ENCODE data around the gene INPP4B. TPM values are rescaled to one million over a fixed set of nuclear protein-coding genes. Genes with fewer than 3 reads are reported as not detected.

Gene INPP4B
- total RNA-seq, 1 donor from 2014 or later: 32.7 TPM

- intact Hi-C loops (cut with DNase I): no loop called here
- no peak overlapping the region for H3K27ac ChIP-seq
- no peak for TF ChIP-seq CTCF (IDR thresholded peaks at IDR 0.05)
- H3K27me3 ChIP-seq: no peaks in the 10 kb centered on the region
- H3K4me3 ChIP-seq: no peak overlapping the region
- no peaks in the 10 kb centered on the region for H3K36me3 ChIP-seq
- no peaks in the 10 kb centered on the region for H3K4me1 ChIP-seq
- no peak for DNase-seq (ENCODE audit: low spot score in 2 of 2)
- H3K9me3 ChIP-seq: no peaks in the 10 kb centered on the region
Observed at GRCh38 chr4:142858446-142858845, 12.3 kb upstream of the INPP4B start.

- no peak for TF ChIP-seq CTCF (IDR thresholded peaks at IDR 0.05)
- Histone ChIP-seq H3K27ac (no peak overlapping the region), H3K36me3 (no peaks in the 10 kb centered on the region), H3K4me1 (no peaks in the 10 kb centered on the region), H3K27me3 (no peaks in the 10 kb centered on the region), H3K4me3 (no peak overlapping the region), H3K9me3 (no peaks in the 10 kb centered on the region)
- no peak for DNase-seq (ENCODE audit: low spot score in 2 of 2)
- intact Hi-C loops (cut with DNase I): no loop called here
Observed at GRCh38 chr4:142856576-142856975, 10.5 kb upstream of the INPP4B start.

- Histone ChIP-seq H3K27me3 (no peaks in the 10 kb centered on the region), H3K36me3 (no peaks in the 10 kb centered on the region), H3K27ac (no peak overlapping the region), H3K4me1 (peaks cover 0 to 5% of the 10 kb centered on the region in 2 donors), H3K9me3 (no peaks in the 10 kb centered on the region), H3K4me3 (no peak overlapping the region)
- no peak for DNase-seq (ENCODE audit: low spot score in 2 of 2)
- intact Hi-C loops (cut with DNase I): no loop called here
- peak in 1 of 3 experiments; percentile 14 for TF ChIP-seq CTCF (IDR thresholded peaks at IDR 0.05)
Observed at GRCh38 chr4:142850478-142850877, 4.4 kb upstream of the INPP4B start.

GRCh38 chr4:142846729-142847596 lies 862 bp upstream of the INPP4B start:
- H3K27me3 ChIP-seq: no peaks in the 10 kb centered on the region
- intact Hi-C loops (cut with DNase I): loop anchor here (2.0 to 10.0 kb wide), 3 partner anchors 28 to 1202 kb away; no protein-coding TSS in a partner anchor
- peaks cover 0 to 5% of the 10 kb centered on the region in 2 donors for H3K4me1 ChIP-seq
- DNase-seq (ENCODE audit: low spot score in 2 of 2): peak in 1 of 2 donors; percentile 69
- peak overlapping the region; percentile 77 to 78 for H3K4me3 ChIP-seq
- no peaks in the 10 kb centered on the region for H3K9me3 ChIP-seq
- no peaks in the 10 kb centered on the region for H3K36me3 ChIP-seq
- peak; percentile 5 to 53 (median 32) for TF ChIP-seq CTCF (IDR thresholded peaks at IDR 0.05)
- peak overlapping the region; percentile 79 to 84 for H3K27ac ChIP-seq

GRCh38 chr4:142845293-142846107 lies 601 bp downstream of the INPP4B start:
- Histone ChIP-seq H3K9me3 (no peaks in the 10 kb centered on the region), H3K4me1 (peaks cover 0 to 5% of the 10 kb centered on the region in 2 donors), H3K27ac (peak overlapping the region; percentile 79 to 84), H3K27me3 (no peaks in the 10 kb centered on the region), H3K36me3 (no peaks in the 10 kb centered on the region), H3K4me3 (peak overlapping the region; percentile 77 to 78)
- TF ChIP-seq CTCF (IDR thresholded peaks at IDR 0.05): no peak
- DNase-seq (ENCODE audit: low spot score in 2 of 2): peak in 1 of 2 donors; percentile 68
- intact Hi-C loops (cut with DNase I): loop anchor here (2.0 to 10.0 kb wide), 4 partner anchors 27 to 1201 kb away; no protein-coding TSS in a partner anchor

Measured in ascending aorta (tissue), 2 donors.